ENCODE data around the gene SRD5A1.
A peak's percentile ranks its signal among the peaks of the same experiment; 100 is the strongest.

Gene SRD5A1

DNA sequence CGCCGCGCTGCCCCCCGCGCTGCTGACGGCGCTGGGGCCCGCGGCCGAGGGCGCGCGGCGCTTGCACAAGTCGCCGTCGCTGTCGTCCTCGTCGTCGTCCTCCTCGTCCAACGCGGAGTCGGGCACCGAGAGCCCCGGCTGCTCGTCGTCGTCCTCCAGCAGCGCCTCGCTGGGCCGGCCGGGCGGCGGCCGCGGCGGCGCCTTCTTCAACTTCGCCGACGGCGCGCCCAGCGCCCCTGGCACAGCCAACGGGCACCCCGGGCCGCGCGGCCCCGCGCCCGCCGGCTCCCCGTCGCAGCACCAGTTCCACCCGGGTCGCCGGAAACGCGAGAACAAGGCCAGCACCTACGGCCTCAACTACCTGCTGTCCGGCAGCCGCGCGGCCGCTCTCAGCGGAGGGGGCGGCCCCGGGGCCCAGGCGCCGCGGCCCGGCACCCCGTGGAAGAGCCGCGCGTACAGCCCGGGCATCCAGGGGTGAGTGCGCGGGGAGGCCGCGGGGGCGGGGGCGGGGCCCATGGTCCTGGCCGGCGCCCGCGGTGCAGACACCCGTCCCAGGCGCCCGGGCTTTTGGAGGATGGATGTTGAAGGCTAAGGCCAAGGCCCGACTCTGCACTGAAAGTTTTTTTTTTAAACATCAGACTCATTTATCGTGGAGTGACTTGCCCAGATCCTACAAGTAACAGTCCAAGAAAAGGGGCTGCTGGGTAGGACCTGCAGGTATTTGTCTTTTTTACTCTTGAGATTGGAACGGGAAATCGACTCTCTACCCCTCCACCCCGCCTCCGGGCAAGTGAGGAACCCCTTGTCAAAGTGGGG, 81.2 kb downstream of the SRD5A1 start:
- DNase-seq, result peak in 1 of 2 experiments; percentile 52

DNA sequence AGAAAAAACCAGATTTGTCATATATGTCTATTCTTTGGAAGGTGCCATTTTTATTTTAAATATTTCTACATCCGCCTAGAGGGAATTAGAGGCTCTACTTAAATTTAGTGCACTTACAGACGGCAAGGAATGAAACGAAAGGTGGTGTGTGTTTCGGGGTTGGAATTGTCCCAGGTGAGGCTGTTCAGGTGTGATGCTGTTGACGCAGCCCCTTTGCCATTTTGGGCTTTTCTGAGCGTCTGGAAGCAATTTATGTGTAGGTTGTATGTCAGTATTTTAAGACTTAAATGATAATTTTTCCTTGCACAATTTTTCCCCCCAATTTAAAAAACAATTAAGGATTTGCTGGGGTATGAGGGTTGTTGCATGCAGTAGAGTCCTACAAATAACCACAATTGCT, 82.0 kb downstream of the SRD5A1 start:
- no peak for DNase-seq

GRCh38 chr5:6715758-6716628, 82.8 kb downstream of the SRD5A1 start:
- peak in 1 of 2 experiments; percentile 24 for DNase-seq

DNA sequence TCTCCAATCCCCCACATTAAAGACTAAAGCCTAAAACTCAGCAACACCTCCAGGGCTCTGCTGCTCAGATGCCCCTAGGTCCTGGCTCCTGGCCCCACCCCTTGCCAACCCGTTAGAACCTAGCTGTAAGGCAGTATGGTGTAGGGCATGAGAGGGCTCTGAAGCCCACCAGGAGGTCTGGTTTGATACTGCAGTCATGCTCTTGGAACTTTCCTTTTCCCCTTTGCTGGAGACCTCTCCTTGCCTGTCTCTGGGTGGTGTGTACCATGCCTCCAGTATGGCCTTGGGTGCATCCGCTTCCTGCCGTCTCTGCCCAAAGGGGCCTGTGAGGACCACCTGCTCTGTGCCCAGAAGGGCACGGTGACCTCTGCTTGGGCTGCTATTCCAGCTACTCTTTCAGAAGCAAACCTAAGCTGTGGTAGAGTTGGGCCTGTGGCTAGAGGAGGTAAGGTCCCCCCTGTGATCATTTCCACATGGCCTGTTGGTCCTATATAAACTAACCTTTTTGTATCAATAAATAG, 83.4 kb downstream of the SRD5A1 start:
- no peak for DNase-seq

DNA sequence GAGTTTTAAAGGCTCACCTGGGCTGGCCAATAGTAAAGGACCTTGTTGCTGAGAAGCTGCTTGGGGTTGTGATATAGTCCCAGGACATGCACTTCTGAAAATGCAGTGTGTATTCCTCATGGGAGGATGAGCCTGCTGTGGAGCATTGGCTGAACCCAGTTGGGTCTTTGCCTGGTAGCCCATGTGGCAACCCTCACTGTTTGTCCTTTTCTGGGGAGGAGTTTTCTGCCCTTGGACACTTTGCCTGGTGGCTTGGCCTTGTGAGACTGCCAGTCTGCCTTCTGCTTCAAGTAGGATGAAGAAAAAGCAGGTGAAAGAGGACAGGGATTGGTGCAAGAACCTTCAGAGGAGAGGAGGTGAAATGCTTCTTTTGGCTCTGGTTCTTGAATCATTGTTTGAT, 84.0 kb downstream of the SRD5A1 start:
- DNase-seq, result no peak

DNA sequence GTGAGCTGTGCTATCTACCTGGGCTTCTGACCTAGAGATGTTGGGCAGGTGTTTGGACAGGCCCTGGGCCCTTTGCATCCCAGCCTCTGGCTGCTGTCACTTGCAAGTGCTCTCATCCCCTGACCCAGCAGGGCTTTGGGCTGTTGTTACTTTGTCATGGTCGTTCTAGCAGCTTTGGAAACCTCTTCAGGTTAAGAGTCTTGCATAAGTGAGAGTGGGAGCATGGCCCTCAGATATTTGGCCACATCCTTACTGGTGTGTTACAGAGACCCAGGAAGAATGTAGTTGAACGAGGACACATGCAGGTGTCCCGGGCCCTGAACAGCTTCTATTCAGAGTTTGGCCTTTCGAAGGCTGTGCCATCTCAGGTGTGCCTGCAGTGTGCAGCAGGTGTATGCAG, 84.4 kb downstream of the SRD5A1 start:
- no peak for DNase-seq

GRCh38 chr5:6718161-6718681, 85.0 kb downstream of the SRD5A1 start:
- DNase-seq, result no peak

DNA sequence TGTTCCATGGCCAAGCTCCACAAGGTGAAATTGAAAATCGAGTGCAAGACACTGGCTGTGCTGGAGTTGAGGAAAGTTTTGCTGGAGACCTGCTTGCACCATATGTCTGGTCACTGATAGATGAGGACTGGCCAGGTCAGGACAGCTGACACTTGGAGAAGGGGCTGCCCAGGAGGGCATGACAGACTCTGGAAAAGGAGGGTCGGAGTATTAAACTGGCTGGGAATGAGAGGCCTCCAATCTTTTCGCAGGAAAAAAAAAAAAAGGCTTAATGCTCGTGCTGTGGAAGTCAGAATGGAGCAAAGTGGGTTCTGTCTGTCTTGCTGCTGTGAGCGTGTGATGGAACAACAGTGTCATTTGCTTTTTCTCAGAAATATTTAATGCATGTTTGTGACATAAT, 85.5 kb downstream of the SRD5A1 start:
- no peak for DNase-seq

DNA sequence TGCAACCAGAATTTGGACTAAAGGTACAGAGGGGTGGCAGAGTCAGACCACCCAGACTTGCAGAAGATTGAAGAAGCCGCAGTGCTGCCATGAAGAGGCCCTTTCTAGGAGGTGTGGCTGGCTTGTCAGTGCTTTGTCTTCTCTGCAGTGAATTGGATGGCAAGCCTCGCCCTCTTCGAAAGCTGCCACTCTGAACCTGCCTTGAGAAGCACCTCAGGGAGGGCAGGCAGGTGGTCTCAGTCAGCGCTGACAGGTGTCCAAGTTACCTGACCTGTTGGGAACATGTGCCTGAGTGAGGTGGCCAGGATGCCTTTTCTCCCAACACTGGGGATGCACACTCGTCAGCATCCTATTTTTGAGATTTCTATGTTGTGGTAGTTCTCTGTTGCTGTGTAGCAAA, 86.2 kb downstream of the SRD5A1 start:
- DNase-seq, result no peak

DNA sequence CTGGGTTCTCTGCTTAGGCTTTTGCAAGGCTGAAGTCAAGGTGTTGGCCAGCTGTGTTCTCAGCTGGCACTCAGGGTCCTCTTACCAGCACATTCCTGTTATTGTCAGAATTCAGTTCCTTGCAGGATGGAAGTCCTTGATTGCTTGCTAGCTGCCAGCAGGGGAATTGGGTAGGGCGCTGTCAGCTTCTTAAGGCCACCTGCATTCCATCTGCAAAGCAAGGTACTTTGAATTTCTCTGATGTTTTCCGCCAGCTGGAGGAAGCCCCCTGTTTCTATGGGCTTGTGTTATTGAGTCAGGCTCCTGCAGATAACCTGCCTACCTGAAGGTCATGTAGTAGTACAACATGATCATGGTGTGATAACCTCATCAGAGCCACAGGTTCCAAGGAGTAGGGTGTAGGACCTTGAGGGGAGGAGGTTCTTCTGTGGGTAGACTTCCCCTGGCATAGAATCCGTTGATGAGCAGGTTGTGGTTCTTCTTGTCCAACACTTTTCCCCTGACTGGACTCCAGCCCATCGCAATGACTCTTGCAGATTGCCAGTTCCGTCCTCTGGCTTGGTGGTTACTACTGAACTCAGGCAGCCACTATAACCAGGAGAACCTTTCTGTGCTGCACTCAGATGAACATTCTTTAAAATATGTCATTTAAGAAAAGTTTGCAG, 86.8 kb downstream of the SRD5A1 start:
- DNase-seq, result no peak

DNA sequence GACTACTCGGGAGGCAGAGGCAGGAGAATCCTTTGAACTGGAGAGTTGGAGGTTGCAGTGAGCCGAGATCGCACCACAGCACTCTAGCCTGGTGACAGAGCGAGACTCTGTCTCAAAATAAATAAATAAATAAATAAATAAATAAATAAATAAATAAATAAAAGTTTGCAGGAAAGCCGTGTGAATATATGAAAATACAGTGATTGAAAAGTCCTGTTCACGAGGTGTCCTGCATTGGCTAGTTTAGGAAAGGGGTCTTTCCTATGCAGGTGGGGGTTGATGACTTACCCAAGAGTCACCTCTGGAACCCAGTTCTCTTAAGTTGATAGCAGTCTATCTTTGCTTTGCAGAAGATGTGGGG, 87.3 kb downstream of the SRD5A1 start:
- DNase-seq, result no peak

DNA sequence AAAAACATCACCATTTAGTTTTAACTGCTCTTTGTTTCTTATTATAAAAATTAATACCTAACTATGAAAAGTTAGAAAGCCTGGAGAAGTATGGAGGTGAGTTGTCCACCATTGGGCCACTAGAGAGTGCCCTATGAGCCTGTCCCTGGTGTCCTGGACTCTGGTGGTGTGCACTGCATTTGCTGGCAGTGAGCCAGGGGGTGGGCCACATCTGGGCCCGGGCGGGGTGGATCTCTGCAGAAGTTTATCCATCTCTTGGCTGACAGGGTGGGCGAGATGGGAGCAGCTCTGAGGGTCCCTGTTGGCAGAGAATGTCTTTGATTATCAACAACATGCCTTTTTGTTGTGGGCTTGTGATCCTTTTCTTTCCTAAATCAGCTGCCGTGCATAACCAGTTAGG, 88.2 kb downstream of the SRD5A1 start:
- peak in 1 of 2 experiments; percentile 11 for DNase-seq

DNA sequence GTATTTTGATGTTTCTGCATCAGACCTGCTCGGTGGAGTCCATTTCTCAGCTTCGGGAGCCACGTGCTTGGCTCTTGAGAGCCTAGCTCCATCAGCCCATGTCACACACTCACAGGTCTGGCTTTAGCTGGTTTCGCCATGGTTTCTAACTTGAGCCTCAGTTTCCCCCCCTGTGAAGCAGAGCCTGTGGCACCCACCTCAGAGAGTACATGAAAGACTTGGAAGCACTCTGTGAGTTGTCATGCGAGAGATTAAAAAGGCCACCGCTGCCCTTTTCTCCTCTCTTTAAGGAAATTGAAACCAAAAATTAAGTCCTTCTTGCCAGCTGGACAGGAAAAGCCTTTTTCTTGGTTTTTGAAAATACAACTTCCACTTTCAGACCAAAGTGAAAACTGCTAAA, 88.8 kb downstream of the SRD5A1 start:
- no peak for DNase-seq

DNA sequence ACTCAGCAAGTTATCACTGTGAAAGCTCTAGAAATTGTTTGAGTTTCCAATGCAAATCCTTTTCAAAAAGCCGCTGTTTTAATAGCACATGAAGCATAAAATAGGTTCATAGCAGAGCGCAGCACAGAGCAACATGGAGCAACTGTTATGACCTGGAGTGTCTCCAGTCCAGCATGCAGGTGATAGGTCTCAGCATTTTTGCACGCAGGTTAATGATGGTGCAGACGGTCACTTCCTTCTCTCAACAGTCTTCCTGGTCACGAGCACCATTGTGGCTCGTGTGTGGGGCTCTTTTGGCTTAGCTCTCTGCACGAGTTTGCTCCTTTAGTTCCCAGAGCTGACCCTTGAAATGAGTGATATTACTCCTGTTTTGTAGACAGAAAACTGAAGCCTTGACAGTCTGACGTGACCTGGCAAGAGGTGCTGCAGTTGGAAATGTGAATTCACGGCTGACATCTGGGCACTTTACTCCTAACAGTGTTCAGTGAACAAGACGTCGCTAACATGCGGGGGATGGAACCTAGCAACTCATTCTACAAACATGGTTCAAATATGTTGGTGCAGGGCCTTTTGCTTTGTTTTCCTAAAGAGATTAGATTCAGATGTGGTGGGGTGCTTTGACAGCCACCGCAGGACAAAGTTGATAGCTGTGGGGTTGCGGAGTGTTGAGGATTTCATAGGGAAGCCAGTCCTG, 90.0 kb downstream of the SRD5A1 start:
- no peak for DNase-seq

- DNase-seq, result no peak
Measured at GRCh38 chr5:6723816-6724300, 90.6 kb downstream of the SRD5A1 start.
